Activated naive CD4-positive, alpha-beta T cell treated with anti-CD3 and anti-CD28 coated beads, Interleukin-2, amount 50 U/mL, for 16 hours (primary cell): Measurements from ENCODE around the gene NCAM1.

ENCODE experiments used
- DNase-seq: peaks from one replicate; pipeline ENCODE4 v3.0.0-alpha.2; 2020

The NCAM1 gene

GRCh38 chr11:113090716-113091480 is 129.7 kb downstream of the NCAM1 start:
- no peak for DNase-seq

GRCh38 chr11:113091481-113091780 is 130.2 kb downstream of the NCAM1 start:
- DNase-seq = no peak

DNA sequence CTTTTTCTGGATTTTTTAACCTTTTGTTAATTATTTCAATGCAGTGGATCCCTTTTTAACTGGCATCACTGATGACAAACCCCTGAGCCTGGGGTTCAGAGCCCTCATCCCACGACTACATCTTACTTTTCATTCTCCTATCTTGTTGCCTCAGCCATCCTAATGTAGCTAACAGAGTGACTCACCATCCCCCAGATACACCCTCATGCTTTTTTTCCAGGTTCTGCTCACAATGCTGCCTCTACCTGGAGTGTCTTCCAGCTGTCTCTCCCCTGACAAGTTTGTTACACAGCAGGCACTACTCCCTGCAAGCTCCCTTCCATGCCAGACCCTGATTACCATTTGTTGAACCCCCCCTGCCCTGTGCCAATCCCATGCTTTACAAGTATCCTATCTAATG is 135.4 kb downstream of the NCAM1 start:
- no peak for DNase-seq

GRCh38 chr11:113103932-113104690 is 142.9 kb downstream of the NCAM1 start:
- no peak for DNase-seq

DNA sequence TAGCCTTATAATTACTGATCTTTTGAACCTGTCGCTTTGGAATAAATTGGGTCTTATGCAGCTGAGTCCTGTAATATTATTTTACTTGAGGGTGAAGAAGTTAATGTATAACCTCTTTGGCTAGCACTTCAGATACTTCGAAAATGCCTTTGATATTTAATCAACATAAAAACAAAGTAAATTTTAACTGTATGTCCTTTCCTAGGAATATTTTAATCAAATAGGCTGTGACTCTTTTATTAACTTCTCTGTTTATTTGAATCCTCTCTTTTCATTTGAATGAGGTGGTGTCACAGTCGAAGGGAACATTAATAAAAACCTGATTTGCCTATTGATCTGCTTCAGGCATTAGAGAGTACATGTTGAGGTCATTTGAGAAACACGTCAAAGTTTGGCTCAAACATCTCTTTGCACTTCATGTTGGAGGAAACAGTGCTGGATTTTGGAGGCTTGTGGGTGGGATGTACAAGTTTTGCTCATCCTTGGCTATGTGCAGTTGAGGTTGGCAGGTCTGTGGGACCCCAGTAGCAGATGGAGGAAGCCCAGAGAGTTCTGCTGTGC is 143.6 kb downstream of the NCAM1 start:
- no peak for DNase-seq

DNA sequence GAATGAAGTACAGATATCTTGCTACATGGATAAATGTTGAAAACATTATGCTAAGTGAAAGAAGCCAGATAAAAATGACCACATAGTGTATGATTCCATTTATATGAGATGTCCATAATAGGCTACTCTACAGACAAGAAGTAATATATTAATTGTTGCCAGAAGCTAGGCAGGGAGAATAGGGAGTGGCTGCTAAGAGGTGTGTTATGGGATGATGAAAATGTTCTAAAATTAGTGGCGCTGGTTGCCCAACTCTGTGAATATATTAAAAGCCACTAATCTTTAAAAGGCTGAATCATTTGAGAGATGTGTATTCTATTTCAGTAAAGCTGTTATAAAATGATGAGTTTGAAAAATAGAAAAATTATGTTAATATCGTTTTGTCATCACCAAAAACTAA is 144.4 kb downstream of the NCAM1 start:
- DNase-seq = no peak

GRCh38 chr11:113106507-113106906 is 145.3 kb downstream of the NCAM1 start:
- no peak for DNase-seq

DNA sequence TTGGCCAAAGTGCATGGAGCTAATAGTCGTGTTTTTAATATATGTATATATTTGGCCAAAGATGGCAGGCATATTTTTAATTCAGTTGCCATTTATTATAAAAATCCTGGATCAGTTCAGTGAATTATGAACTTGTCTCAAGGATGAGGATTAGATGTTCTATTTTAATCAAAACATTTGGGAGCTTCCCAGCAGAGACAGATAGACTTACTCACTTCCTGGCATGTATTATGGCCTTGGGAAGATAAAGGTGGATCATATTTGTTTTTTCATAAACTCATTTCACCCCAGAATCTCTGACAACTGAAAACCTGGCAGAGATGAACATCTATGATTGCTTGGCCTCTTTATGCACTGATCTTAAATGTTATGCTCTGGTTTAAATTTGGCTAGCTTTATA is 148.8 kb downstream of the NCAM1 start:
- no peak for DNase-seq

GRCh38 chr11:113111156-113111555 is 149.9 kb downstream of the NCAM1 start:
- DNase-seq = no peak

DNA sequence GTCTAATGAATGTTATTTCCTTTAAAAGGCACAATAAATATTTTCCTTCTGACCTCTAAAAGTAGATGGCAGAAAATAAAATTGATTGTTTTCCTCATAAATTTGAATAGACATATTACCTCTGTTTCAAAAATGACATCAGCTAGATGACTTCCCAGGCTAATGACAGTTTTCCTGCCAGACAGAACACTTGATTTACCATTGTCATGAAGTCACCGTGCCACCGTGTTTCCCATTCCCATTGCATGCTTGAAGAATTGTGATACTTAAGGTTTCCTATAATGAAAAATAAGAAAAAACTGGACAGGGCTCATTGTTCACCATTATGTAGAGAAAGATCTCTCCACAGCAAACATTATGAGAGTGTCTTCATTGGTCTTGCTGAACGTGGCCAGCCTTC is 151.1 kb downstream of the NCAM1 start:
- no peak for DNase-seq

- no peak for DNase-seq
These were observed 152.8 kb downstream of the NCAM1 start for GRCh38 chr11:113113801-113114704.

DNA sequence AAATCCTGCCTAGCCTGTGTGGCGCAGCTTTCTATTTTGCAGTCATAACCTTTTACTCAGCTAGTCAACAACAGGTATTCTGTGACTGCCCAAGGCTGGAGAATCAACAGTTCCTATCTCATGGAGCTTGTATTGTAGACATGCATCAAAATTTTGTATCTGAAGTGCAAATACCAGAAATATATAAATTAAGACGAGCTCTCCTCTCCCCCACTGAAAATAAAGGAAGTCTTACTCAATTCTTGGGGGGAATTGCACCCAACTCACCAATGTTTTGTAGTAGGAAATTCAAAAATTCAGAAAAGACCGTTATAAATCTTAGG is 153.4 kb downstream of the NCAM1 start:
- no peak for DNase-seq

GRCh38 chr11:113118104-113118503 is 156.9 kb downstream of the NCAM1 start:
- no peak for DNase-seq

- DNase-seq = no peak
These were observed 157.9 kb downstream of the NCAM1 start for GRCh38 chr11:113119074-113119473.

GRCh38 chr11:113119966-113120736 is 158.9 kb downstream of the NCAM1 start:
- no peak for DNase-seq

- DNase-seq = no peak
These were observed 160.5 kb downstream of the NCAM1 start for GRCh38 chr11:113121746-113122145.

GRCh38 chr11:113124006-113124405 is 162.8 kb downstream of the NCAM1 start:
- no peak for DNase-seq

GRCh38 chr11:113124578-113124977 is 163.4 kb downstream of the NCAM1 start:
- no peak for DNase-seq

DNA sequence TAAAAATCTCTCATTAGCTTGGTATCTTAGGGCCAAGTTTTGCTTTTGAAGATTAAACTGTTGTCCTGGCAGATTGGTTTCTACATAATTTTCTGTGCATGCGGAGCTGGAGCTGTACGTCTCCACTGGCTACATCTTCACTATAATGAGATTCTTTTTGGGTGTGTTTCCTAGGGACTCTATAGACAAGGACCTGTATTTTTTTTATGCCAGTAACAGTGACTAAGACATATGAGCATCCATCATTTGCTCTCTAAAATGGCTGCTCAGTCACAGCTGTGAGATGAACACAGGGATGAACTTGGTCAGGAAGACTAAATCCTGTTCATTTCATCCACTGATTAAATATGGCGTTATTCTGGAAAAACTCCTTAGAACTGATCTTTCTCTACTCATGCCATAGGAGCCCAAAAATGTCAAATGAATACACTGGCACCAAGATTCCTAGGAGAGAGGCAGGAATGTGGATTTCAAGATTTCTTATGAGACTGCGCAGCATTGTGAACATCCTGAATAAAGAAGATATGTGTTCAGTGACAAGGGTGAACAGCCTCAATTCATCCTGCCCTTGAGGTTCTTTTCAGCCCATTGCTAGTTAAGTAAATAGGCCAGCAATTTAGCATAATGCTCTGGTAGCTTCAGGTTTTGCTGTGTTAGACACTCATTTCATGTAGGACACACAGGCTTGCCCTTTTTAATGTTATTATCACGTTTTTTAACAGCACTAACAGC is 168.2 kb downstream of the NCAM1 start:
- DNase-seq = no peak

DNA sequence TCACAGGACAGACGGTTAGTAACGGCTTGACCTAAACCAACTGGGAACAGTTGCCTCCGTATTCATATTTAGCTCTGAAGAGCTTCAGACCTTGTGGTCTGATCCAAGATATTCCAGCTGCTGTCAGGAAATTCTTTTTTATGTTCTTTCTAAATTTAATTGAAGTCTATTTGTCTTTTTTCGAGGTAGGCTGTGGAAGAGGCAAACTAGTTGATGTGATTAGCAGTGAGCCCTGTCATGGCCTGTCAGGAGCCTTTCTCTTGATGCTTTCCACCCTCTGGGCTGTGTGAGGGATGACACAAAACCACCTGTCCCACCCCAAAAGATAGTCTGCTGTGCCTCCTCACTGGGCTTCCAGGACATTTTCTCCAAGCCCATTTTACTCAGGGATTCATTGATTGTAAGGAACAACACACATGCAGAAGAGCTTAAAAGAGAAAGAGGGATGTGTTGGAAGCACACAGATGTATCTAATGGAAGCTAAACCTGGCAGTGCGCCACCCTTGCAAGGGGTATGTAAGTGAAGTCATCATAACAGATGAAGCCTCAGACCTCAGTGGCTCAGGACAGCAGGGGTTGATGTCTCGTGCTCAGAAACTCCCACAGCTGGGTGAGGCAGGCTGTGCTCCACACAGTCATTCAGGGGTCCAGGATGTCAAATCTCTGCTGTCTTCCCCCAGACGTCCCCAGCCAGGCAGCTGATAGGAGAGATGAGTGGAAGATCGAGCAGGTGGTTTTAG is 170.0 kb downstream of the NCAM1 start:
- no peak for DNase-seq

GRCh38 chr11:113133071-113133470 is 171.9 kb downstream of the NCAM1 start:
- no peak for DNase-seq
